DOHH2 (cell line): ENCODE measurements around the gene PITPNC1.

ENCODE experiments used
- CTCF ChIP-seq: fragments of 200-600 bp; sonication (generic); IDR thresholded peaks from one replicate; pipeline ENCODE4 v1.5.1; 2014; ENCODE audit warnings: antibody characterized with exemption, mild to moderate bottlenecking, low read depth, low read length; ENCODE audit not compliant: poor library complexity, severe bottlenecking
- EZH2phosphoT487 ChIP-seq: fragments of 200-600 bp; sonication (generic); IDR thresholded peaks from 2 replicates; pipeline ENCODE4 v1.6.1; 2017; ENCODE audit warnings: borderline replicate concordance, mild to moderate bottlenecking, antibody characterized with exemption, low read length, moderate library complexity, mixed read lengths

GRCh38 chr17:67558740-67559380 is 181.8 kb downstream of the PITPNC1 start:
- no peak for TF ChIP-seq CTCF
- TF ChIP-seq EZH2phosphoT487 = no peak
